Brain microvascular endothelial cell (primary cell): ENCODE data around the gene CNTNAP2.

Source experiments
- DNase-seq: peaks from one replicate; pipeline ENCODE4 v3.0.0-alpha.2; 2020
- H3K27ac ChIP-seq: fragments of 250-450 bp; sonication (Bioruptor Pico); 2 replicates; pipeline ENCODE4 v1.5.1; 2020; ENCODE audit warnings: mild to moderate bottlenecking, moderate library complexity
- H3K27me3 ChIP-seq: fragments of 250-450 bp; sonication (Bioruptor Pico); replicated peaks from 2 replicates; pipeline ENCODE4 v1.5.1; 2020; ENCODE audit warnings: mild to moderate bottlenecking
- H3K36me3 ChIP-seq: fragments of 250-450 bp; sonication (Bioruptor Pico); replicated peaks from 2 replicates; pipeline ENCODE4 v1.5.1; 2020; ENCODE audit warnings: mild to moderate bottlenecking
- H3K4me3 ChIP-seq: 2 replicates; pipeline ENCODE4 v1.5.1; 2011; ENCODE audit warnings: low read depth, mild to moderate bottlenecking, control low read depth, low read length, moderate library complexity
- CTCF ChIP-seq: IDR thresholded peaks from 2 replicates; pipeline ENCODE4 v1.5.1; 2011; ENCODE audit warnings: low read depth, mild to moderate bottlenecking, moderate library complexity, low read length, control low read depth, inconsistent platforms; ENCODE audit errors: missing control alignments
- in situ Hi-C: cut with HindIII; loops from 2 replicates; pipeline ENCODE4 v1.10.0; 2017; ENCODE audit warnings: low sequenced_read_pairs, low pct_ligation_motif_present

The CNTNAP2 gene

GRCh38 chr7:148037044-148037443 lies 1920.4 kb downstream of the CNTNAP2 start:
- Histone ChIP-seq H3K4me3 (no peak overlapping the region), H3K27me3 (no peaks in the 10 kb centered on the region), H3K36me3 (no peaks in the 10 kb centered on the region), H3K27ac (no peak overlapping the region)
- in situ Hi-C loops = no loop called here
- no peak for DNase-seq
- TF ChIP-seq CTCF = no peak

- no peaks in the 10 kb centered on the region for H3K27me3 ChIP-seq
- in situ Hi-C loops = no loop called here
- DNase-seq = no peak
- no peak overlapping the region for H3K27ac ChIP-seq
- no peaks in the 10 kb centered on the region for H3K36me3 ChIP-seq
- TF ChIP-seq CTCF = no peak
- H3K4me3 ChIP-seq = no peak overlapping the region
Measured at GRCh38 chr7:148041156-148041555, 1924.6 kb downstream of the CNTNAP2 start.

GRCh38 chr7:148042935-148043631 lies 1926.5 kb downstream of the CNTNAP2 start:
- no peaks in the 10 kb centered on the region for H3K36me3 ChIP-seq
- no peak for DNase-seq
- H3K4me3 ChIP-seq = no peak overlapping the region
- H3K27me3 ChIP-seq = no peaks in the 10 kb centered on the region
- in situ Hi-C loops = no loop called here
- TF ChIP-seq CTCF = no peak
- no peak overlapping the region for H3K27ac ChIP-seq

- H3K36me3 ChIP-seq = no peaks in the 10 kb centered on the region
- in situ Hi-C loops = no loop called here
- TF ChIP-seq CTCF = no peak
Measured at GRCh38 chr7:148044173-148044572, 1927.6 kb downstream of the CNTNAP2 start.

GRCh38 chr7:148045521-148045920 lies 1928.9 kb downstream of the CNTNAP2 start:
- TF ChIP-seq CTCF = no peak
- no peak for DNase-seq
- Histone ChIP-seq H3K27me3 (no peaks in the 10 kb centered on the region), H3K27ac (no peak overlapping the region), H3K36me3 (no peaks in the 10 kb centered on the region), H3K4me3 (no peak overlapping the region)
- in situ Hi-C loops = no loop called here

More at GRCh38 chr7:148044173-148044572, 1927.6 kb downstream of the CNTNAP2 start:
- H3K27ac ChIP-seq = no peak overlapping the region
- no peaks in the 10 kb centered on the region for H3K27me3 ChIP-seq
- no peak overlapping the region for H3K4me3 ChIP-seq
- DNase-seq = no peak

- Histone ChIP-seq H3K36me3 (no peaks in the 10 kb centered on the region), H3K27ac (no peak overlapping the region), H3K27me3 (no peaks in the 10 kb centered on the region), H3K4me3 (no peak overlapping the region)
- DNase-seq = no peak
- no peak for TF ChIP-seq CTCF
- in situ Hi-C loops = no loop called here
Measured at GRCh38 chr7:148049068-148049467, 1932.5 kb downstream of the CNTNAP2 start.
